ENCODE data around the gene ULK4.
"Not testable (repeated sequence)": the region's sequence is repeated elsewhere in the genome, so short reads cannot be mapped to it uniquely, and the experiment has no call there.

ULK4 gene

DNA sequence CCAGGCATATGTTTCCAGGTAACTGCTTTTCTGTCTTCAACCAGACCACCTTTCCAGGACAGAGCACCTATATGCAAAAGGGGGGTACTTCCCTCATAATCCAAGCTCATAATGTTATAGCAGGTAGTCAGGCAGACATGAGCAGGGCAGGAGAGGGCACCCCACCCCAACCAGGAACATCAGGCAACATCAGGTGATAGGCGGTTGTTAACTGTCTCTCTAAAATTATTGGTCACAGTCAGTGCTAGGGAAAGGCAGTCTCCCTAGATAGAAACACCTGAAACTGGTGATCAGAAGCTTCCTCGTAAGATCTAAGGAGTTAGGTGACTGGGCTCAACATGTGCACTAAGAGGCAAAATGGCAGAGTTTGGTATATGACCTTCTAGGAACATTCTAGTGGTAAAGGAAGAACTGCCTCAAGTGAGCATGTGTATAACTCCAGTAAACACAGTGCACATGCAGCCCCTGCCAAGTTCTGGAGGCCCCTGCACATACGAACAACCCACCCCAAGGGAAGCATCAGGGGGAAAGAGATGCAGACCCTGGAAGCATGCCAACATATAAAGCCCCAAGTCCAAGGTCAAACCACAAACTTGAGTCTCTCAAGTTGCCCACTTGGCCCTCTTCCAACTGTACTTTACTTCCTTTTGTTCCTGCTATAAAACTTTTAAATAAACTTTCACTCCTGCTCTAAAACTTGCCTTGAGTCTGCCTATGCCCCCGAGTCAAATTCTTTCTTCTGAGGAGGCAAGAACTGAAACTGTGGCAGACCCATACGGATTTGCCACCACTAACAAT lies 270.9 kb downstream of the ULK4 start:
- no peak for DNase-seq (ENCODE audit: low spot score)

DNA sequence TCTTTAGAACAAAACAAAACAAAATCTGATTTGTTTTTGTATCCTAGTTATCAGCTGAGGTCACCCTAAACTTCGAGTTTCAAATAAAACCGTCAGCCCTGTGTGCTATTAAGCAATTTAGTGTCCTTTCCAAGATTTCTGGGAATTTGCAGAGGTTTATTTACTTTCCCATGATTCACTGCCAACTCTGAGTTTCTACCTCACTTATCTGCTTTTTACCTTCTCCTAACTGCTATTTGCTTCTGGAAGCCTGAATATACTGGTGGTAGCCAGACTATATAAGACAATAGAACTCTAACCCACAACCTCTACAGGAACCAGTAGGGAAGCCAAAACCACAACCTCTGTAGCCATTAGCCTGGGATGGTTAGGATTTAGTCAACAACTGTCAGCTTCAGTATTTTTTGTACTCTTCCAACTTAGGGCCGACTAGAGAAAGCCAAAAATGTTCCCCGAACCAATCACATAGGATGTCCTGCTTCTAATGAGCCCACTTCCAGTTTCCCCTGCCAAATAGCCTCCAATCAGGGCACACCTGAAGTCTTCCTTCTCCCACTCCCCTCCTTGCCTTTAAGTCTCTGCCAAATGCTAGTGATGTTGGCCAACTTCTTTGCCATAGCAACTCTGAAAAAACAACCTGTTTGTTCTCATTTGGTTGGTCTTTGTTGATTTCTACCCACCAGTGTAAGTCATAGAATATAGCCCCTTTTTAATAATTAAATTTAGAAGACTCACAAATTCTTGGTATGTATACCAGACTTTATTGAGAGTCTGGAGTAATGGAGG lies 273.1 kb downstream of the ULK4 start:
- DNase-seq (ENCODE audit: low spot score), result no peak

DNA sequence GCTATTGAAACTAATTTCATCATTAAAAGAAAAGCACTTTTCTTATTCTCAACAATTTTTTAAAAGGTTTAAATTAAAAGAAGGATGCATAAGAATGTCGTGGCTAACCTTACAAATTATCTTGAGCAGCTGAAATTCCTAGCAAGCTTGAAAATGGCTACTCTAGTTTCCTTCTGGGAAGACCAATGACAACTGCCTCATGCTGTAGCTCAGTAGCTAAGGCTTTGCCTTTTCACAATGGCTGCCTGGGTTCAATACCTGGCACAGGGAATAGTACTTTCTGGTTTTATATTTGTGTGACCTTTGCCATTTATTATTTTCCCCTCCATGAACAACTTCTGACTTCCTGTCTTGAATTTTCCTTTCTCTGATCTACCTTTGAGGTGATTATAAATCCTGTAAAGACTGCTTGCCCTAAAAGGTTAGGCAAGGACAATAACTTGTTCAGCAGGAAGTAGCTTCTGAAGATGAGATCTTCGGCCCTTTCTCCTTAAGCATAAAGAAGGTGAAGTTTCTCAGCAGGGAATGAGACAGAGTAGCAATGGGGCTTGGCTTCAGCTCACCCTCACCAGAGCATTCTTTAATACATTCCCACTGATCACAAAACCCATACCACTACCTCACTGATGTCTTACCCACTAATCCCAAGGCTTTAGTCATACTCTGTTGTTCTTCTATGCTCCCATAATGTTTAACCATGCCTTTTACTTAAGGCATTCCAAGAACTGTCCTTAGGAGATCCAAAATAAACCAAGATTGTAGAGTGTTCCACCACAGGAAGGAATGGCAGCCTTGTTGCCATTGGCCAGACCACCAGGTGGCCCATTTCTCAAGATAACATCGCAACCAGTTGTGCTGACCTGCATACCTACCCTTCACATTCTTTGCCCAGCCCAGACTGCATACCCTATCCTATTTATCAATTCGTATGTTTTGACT lies 276.8 kb downstream of the ULK4 start:
- DNase-seq (ENCODE audit: low spot score), result no peak

DNA sequence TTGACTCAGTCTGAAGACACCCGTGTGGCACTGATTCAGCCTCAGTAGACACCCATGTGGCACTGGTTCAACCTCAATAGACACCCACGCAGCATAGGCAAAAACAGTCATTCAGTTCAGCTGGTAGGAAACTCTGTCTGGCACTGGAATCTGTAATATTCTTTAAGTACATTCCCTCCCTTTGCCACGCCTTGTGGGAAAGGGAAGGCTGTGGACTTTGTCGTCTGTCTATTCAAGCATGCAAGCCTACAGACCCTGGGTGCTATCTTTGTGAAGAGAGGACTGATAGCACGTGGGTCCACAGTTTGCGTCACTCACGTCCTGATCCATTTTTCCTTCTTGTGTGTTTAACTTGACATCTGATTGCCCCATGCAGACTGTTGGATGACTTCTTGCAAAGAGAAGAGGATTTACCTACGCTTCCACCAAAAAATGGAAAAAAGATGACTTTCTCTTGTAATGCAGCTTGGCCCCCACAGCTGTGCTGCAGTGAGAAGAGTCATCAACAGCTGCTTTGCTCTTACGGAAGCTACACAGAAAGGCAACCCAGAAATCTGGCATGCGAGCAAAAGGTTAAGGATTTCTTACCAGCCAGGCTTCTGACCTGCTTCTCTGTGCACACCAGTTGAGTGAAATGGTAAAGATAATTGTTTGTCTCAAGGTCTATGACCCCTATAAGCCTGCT lies 278.1 kb downstream of the ULK4 start:
- DNase-seq (ENCODE audit: low spot score), result no peak

DNA sequence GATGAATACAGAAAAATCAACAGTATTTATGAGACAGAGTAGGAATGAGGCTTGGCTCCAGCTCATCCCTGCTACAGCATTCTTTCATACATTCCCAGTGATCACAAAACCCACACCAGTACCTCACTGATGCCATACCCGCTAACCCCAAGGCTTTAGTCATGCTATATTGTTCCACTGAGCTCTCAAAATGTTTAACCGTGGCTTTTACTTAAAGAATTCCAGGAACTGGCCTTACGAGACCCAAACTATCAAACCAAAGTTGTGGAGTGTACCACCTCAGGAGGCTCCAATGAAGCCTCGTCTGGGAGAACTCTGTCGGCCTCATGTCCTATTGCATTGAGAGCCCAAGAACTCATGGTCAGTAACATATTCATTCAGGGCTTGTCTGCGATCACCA lies 278.9 kb downstream of the ULK4 start:
- DNase-seq (ENCODE audit: low spot score), result no peak

DNA sequence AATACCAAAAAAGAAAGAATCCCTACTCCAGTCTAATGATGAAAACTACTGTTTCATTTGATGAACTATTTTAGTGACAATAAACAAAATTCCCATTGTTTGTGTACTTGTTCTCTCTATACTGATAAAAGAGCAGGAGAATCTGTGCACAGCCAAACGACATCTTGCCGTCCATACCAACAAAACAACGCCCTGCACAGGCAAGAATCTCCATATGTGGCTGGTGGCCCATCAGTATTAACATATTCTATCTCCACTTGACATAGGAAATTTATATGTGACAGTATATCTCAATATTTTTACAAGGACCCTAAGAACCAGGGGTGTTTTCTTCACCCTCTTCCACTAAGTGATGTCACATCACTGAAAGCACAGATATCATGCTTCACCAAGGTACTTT lies 279.5 kb downstream of the ULK4 start:
- no peak for DNase-seq (ENCODE audit: low spot score)

DNA sequence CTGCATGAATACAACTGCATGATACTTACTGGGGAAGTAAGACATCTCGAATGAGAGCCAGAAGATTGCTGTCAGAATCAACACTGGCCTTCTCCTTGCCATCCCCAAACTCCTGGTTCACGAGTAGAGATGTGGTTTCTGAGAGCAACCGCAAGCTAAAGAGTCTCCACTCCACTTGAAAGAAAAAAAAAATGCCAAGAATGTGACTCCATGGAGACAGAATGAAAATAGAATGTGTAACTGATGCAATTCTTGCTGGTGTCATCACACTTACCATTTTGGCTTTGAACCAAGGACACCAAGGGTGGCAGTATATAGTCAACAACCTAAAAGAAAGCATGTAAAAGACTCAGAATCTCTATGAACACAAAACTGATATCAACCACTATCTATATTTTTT lies 280.4 kb downstream of the ULK4 start:
- no peak for DNase-seq (ENCODE audit: low spot score)

DNA sequence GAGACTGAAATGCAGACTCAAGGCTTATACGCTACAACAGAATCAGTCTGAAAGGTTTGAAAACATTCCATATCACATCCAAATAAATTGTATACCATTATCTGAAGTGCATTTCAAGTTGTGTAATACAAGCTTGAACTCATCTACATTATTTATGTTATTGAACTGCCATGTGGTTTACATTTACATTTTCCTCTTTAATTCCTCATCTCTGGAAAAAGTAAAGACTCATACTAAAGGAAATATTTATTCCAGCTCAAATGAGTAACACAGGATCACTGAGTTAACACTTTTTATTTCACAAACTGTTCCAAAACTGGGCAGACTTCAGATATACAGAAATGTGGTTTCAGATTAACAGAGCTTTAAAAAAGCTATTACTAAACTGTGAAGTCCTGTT lies 282.5 kb downstream of the ULK4 start:
- no peak for DNase-seq (ENCODE audit: low spot score)

DNA sequence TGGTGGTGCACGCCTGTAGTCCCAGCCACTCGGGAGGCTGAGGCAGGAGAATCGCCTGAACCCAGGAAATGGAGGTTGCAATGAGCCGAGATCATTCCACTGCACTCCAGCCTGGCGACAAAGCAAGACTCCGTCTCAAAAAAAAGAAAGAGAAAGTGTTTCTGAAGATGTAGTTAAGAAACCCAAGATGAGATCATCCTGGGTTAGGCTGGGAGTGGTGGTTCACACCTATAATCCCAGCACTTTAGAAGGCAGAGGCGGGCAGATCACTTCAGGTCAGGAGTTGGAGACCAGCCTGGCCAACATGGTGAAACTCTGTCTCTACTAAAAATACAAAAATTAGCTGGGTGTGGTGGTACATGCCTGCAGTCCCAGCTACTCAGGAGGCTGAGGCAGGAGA lies 286.8 kb downstream of the ULK4 start:
- not testable (repeated sequence) for DNase-seq (ENCODE audit: low spot score)

DNA sequence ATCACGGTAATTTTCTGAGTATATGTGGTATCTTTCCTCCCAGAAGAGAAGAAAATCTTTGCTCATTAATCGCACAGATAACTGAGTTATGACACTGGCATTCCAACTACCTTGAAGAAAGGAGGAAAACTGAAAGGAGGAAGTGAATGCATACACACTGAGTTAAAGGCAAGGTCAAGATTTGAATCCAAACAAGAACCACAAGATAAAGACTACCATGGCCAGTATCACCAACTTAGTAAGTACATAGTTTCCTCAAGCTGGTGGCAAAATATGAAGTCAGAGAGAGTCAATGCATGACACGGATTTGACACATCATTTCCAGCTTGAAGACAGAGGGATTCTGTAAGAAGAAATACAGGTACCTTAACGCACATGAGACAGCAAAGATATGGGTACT lies 287.5 kb downstream of the ULK4 start:
- DNase-seq (ENCODE audit: low spot score), result no peak

DNA sequence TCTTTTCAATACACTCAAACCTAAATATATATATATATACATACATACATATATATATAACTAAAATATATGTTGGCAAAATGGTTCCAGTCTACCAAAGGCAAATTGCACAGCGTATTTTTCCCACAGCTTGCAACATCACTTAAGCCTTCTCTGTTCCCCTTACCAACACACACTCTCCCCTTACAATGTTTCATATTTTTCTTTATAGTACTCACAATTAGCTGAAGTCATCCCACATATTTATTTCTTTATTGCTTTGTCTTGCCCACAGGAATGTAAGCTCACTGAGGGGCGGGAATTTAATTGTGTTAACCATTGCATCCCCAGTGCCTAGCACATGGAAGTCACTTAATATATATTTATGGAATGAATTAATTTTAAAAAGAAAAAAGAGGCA lies 288.3 kb downstream of the ULK4 start:
- DNase-seq (ENCODE audit: low spot score), result no peak

DNA sequence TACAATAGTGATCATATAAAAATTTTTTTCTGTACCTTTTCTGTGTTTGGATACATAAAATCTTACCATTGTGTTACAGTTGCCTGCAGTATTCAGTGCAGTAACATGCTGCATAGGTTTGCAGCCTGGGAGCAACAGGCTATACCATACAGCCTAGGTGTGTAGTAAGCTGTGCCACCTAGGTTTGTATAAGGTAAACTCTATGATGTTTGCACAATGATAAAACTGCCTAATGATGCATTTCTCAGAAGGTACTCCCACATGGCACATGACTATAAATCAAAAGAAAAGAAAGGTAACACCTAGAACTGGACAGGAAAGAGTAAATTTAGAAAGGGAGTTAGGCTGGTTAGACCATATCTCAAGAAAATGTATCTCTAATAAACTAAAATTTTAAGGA lies 293.5 kb downstream of the ULK4 start:
- no peak for DNase-seq (ENCODE audit: low spot score)

DNA sequence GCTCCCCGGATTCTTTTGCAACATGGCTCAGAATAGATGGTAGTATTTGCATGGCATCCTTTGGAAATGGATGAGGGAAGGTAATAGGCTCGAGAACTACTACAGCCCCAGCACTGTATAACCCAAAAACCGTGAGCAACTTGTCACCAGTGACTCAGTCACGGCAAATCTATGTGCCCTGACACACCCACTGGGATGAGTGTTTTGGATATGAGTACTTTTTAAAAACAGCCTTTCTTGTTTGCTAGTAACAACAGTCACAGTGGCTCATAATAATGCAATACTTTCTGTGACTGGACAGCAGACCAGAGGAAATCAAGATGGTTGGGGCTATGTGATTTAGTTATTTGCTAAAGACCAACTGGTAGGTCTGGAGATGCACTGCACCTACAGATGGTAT lies 299.6 kb downstream of the ULK4 start:
- no peak for DNase-seq (ENCODE audit: low spot score)

DNA sequence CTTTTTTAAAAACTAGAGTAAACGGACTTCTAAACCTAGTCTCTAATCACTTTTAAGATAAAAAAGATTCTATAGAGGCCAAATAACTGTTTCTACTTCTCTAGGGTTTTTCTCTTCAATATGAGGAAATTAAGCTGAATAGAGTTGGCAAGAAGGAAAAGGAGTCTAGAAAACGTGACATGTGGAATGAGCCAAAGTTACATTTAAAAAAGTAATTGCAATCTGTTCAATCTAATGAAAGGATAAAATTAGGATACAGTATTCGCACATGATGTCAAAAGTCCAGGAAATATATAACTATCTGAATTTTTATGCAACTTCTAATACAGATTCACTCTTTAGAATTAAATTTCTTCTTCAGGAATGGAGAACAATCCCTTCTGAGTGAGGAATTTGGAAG lies 300.1 kb downstream of the ULK4 start:
- DNase-seq (ENCODE audit: low spot score), result no peak

DNA sequence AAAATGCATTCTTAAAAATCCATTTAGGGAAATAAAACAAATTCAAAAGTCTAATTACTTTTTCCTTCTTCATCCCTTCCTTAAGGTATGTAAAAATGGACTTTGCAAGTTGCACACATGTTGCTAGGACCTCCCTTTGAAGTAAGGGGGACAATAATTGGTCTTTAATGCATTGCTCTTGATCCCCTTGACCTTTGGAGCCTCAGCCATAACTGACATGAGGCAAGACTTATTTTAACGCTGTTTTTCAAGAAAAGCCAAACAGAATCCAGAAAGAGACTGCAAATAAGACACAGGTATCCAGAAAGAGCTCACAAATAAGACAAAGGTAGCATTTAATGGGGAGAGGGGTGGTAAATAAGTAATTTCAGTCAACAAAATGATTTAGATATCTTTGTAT lies 301.4 kb downstream of the ULK4 start:
- no peak for DNase-seq (ENCODE audit: low spot score)

DNA sequence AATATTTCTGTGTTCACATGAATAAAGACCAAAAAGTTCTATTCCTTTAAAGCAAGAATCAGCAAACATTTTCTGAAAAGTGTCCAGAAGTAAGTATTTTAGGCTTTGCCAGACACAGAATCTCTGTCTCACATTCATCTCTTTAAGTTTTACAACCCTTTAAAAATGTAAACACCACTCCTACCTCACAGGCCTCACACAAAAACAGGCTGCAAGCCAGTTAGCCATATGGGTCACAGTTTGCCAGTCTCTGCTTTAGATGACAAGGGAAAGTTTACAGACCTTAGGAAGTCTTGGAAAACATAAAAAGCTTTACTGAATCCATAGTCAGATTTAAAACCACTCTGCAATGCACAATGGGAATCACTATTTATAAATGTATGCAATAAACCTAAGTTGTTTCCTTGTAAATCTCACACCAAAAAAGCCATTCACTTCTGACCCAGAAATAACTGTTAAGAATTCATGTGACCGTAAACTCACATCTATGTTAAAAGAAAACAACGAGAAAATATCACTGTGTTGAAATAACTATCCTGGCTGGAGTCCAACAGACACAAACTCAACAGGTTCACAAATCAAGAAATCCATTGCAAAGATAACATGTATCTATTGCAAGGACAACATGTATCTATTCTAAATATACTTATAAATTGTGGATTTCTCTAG lies 308.2 kb downstream of the ULK4 start:
- no peak for DNase-seq (ENCODE audit: low spot score)

DNA sequence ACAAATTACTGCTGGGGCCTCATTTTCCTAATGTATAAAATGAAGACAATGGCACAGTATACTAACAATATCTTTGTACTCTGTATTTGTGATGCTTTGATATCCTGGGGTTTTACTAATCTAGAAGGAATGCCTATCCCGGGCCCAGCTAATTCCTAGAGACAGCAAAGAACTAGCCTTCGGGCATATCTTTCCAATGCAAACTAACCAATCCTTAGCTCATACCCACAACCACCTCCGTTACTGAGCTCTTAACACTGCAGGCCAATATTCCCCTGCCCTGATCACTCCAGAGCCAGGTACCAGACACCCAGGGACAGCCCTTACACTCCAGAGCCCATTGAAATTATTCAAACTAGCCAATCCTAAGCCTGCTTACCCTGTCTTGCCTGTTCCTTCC lies 309.0 kb downstream of the ULK4 start:
- DNase-seq (ENCODE audit: low spot score), result no peak

DNA sequence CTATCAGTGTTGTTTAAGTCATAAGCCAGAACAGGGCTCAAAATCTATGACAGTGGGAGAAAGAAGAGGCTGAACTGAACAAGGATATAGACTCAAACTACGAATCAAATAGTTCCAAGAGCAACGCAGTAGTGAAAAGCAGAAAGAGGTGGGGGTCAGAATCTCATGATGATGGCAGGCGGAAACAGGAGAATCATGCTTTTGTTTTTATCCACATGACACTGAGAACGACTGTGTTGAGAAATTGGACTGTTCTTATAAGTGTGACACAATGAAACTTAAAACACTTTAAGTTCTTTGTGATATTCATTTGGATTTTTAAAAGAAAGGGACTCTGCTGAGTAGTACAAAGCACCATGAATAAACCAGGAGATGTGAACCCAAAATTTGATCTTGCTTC lies 309.4 kb downstream of the ULK4 start:
- DNase-seq (ENCODE audit: low spot score), result no peak

DNA sequence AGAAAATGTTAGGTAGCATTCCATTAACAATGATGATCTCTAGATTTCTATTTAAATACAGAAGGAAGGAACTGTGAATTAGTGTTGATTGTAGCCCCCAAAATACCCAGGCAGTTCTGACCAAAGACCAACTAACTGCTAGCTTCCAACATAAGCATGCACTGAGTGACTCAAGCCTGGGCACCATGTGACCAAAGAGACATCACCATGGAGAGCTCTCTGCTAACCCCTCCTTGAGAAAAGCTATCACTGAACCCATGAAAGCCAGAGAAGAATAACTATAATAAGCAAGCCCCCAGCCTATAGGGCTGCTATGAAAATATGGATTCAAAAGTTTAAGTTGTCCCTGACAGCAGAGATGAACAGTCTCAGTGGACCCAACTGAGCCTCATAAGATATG lies 310.2 kb downstream of the ULK4 start:
- DNase-seq (ENCODE audit: low spot score), result no peak

DNA sequence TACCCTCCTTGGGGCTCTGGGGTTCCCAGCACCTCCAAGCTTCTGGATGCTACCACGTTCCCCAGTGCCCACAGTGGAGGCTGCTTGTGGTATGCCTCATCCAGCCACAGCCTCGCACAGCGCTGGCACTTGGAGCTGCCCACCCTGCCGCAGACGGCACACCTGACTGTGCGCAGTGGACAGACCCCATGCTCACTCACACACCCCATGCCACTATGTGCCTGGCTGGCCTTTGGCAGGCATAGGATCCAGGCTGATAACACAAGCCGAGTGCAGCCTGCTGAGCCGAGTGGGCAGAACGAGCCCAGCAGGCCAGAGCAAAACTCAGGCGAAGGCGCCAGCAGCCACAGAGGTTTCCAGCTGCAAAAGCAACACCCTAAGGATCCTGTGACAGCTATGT lies 311.5 kb downstream of the ULK4 start:
- no peak for DNase-seq (ENCODE audit: low spot score)

DNA sequence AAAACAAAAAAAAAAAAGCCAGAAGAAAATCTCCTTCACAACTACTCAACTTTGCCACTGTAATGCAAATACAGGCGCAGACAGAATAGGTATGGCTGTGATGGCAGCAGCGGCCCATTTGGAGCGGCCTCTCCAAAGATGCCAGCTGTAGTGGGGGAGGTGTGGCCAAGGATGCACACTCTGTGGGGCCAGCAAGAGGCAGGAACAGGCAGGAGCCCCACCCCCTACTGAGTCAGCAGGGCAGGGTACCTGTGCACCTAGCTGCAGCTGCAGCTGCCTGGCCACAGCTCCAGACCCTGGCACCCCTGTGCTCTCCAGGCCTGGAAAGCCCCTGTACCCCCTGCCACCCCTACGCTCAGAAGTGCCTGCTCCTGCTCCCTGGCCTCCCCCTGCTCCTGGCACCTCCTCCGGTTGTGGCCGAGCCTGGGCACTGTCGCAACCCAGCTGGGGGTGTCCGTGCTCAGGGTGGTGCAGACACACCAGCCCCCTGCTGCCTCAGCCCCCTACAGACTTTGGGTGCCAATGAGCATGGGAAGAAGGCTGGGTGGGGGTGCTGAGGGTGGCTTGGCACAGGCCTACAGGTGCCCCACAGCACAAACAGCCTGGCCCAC lies 312.7 kb downstream of the ULK4 start:
- DNase-seq (ENCODE audit: low spot score), result no peak

Data from SK-N-DZ (cell line).